ENCODE results near the gene IFNAR2.
"Not testable (repeated sequence)": the region's sequence is repeated elsewhere in the genome, so short reads cannot be mapped to it uniquely, and the experiment has no call there.

The IFNAR2 gene

DNA sequence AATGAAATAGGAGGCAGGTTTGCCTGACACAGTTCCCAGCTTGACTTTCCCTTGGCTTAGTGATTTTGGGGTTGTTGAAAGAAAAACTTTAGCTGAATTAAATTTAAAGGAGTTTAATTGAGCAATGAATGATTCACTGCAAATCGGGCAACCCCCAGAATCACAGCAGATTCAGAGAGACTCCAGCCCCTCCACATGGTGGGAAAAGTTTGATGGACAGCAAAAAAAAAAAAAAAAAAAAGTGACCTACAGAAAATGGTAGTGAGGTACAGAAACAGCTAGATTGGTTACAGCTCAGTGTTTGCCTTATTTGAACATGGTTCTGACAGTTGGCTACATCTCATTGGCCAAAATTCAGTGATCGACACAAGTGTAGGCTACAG, 12.6 kb upstream of the IFNAR2 start:
- FAIRE-seq, result no peak

DNA sequence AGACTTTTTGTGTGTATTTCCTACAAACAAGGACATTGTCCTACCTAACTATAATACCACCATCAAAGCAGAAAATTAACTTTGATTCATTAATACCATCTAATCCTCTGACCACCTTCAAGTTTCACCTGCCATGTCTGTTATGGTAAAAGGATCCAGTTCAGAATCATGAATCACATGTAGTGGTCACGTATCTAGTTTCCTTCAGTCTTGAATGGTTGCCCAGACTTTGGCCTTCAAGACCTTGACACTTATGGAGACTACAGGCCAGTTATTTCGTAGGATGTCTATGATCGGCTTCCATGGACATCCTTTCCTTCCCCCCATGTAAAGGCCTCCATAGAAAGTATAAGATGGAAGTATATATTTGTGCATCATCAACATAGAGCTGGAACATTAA, 10.4 kb upstream of the IFNAR2 start:
- no peak for FAIRE-seq

GRCh38 chr21:33219954-33220353, 9.8 kb upstream of the IFNAR2 start:
- FAIRE-seq, result no peak

- FAIRE-seq, result not testable (repeated sequence)
These were observed 4.4 kb upstream of the IFNAR2 start for GRCh38 chr21:33225376-33225775.

DNA sequence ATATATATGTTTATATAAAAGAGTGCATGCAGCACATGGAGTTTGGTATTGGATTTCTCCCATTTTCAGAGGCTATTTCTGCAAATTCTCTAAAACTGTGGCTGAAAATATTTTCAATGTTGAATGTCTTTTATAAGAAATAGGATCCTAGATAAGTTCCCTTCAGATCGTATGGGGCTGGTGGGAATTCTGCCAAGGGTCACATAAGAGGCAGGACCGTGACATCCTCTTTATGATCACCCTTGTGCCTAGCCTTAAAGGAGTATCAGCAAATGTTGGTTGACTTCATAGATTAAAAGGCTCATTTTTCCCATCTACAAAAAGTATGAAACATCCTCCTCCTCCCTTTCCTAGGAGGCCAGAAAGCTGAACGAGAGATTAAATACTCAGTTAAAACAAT, 1.3 kb upstream of the IFNAR2 start:
- FAIRE-seq, result no peak

DNA sequence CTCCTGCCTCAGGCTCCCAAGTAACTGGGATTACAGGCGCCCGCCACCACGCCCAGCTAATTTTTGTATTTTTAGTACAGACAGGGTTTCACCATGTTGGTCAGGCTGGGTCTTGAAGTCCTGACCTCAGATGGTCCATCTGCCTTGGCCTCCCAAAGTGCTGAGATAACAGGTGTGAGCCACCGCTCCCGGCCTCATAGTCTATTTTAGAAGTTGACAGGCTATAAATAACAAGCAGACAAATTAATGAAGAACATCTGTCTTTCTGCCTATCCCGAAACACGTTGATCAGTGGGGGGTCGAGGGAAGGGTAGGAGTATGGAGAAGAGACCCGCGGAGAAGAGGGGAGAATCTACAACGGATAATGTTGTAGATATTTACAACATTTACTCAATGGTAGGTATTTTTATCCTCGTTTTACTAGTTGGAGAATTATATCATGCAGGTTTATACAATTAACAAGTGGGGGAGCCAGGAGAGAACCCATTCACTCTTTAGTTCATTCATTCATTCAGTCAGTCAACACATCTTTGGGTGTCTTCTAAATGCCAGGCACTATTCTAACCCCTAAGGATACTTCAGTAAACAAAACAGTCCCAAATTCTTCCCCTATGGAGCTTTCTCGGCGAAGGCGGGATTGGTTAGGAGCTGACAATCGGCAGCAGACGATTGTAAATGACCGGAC, 497 bp upstream of the IFNAR2 start:
- FAIRE-seq, result no peak

- no peak for FAIRE-seq
These were observed 997 bp downstream of the IFNAR2 start for GRCh38 chr21:33230545-33231324.

- no peak for FAIRE-seq
These were observed 1.8 kb downstream of the IFNAR2 start for GRCh38 chr21:33231526-33231925.

DNA sequence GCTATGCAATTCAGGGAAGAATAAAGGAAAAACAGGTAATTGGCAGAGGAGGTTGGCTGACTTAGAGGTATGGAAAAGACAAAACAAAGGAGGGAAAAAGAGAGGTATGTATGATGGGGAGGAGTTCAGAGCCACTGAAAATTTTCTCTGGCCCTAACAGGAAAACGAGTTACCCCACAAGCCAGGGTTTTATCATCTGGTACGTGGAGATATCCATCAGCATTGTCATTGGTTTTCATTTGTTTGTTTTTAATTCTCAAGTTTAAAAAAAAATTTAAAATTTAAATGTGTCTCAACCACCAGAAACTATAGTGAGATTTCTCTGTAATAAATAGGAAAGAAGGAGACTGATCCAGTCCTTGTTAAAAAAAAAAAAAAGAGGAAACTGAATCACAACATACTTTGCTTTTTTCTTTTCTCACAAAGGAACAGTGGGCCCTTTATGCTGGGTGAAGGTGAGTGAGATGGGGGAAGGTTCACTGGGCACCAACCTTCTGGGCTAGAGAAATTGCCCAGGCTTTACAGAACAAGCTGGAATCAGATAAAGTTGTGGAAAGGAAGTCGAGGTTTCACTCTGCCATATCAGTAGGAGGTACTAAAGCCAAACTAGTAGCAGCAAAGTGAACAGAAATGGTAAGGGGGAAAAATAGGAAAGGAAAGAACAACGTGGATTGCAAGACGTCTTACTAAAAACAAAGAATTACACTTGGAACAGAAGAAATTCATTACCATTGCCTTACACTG, 2.7 kb downstream of the IFNAR2 start:
- FAIRE-seq, result no peak

GRCh38 chr21:33234635-33235520, 5.1 kb downstream of the IFNAR2 start:
- FAIRE-seq, result no peak

DNA sequence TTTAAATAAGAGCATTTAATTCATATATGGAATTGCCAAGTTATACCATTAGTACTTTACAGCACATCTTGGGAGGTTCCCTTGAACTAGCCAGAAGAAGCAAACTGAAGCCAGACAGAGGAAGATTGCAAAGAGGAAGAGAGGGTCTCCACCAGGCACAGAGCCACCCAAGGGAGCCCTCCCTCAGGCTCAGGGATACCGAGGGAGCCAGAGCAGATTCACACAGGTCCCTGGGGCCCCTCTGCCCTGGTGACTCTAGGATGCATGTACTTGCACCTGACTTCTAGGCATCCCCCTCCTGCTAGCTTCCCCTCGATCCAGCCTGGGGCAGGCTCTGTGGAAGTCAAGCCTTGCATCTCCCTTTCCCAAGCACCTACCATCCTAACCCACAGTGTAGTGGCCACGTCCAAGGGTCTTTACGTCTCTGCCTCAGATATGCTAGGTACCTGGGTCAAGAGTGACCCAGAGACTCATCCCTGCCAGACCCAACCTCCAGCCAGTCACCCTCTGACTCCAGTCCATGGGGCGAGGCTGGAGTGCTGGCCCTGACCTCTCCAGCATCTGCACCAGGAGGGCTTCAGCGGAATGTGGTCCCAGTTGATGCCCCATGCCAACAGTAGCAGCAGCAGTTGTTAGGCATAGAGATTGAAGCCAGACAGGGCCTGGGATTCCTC, 6.4 kb downstream of the IFNAR2 start:
- FAIRE-seq, result no peak

- no peak for FAIRE-seq
These were observed 7.0 kb downstream of the IFNAR2 start for GRCh38 chr21:33236766-33237165.

GRCh38 chr21:33237486-33237885, 7.7 kb downstream of the IFNAR2 start:
- FAIRE-seq, result no peak

DNA sequence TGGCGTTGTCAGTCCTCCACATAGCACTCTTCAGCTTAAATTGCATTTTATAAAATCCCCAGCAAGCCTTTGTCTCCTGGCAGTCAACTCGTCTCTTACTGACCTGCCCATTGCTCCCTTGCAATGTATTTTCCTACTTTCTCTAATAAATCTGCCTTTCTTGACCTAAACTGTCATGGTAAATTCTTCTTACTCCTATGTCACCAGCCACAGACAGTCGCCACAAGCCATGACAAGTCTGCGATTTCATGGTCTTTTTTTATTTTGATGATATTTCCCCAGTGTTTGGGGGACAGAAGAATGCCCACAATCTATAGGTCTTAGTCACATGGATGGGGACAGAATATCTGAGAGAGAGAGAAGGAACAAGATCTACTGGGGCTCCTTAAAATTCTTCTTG, 8.4 kb downstream of the IFNAR2 start:
- FAIRE-seq, result no peak

GRCh38 chr21:33238565-33239255, 9.0 kb downstream of the IFNAR2 start:
- FAIRE-seq, result no peak

- not testable (repeated sequence) for FAIRE-seq
These were observed 9.9 kb downstream of the IFNAR2 start for GRCh38 chr21:33239559-33240127.

- FAIRE-seq, result no peak
These were observed 10.7 kb downstream of the IFNAR2 start for GRCh38 chr21:33240404-33240803.

DNA sequence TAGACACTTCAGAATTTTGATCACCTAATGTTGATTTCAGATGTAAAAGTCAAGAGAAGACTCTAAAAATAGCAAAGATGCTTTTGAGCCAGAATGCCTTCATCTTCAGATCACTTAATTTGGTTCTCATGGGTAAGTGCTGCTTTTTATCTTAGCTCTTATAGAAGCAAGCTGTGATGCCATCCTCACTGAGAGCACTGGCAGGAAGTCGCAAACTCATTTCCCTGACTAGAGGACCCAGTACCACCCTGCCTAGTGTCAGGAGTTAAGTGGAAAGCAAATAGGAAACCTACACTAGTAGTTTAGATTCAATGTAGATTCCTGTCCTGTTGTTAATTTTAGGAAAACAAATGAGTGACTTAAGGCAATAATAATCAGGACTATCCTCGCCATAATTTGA, 12.1 kb downstream of the IFNAR2 start:
- FAIRE-seq, result no peak

DNA sequence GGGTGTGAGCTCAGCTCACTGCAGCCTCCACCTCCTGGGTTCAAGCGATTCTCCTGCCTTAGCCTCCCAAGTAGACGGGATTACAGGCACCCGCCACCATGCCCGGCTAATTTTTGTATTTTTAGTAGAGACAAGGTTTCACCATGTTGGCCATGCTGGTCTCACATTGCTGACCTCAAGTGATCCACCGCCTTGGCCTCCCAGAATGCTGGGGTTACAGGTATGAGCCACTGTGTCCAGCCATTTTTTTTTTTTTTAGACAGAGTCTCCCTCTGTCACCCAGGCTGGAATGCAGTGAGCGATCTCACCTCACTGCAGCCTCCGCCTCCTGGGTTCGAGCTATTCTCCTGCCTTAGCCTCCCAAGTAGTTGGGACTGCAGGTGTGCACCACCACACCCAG, 13.1 kb downstream of the IFNAR2 start:
- not testable (repeated sequence) for FAIRE-seq

GRCh38 chr21:33244082-33244778, 14.5 kb downstream of the IFNAR2 start:
- no peak for FAIRE-seq

GRCh38 chr21:33244779-33245105, 15.0 kb downstream of the IFNAR2 start:
- no peak for FAIRE-seq

All from islet of Langerhans (tissue), 1 donor.